NCI-H774 (cell line): ENCODE results near the gene HIBCH.
"Not testable (repeated sequence)": the region's sequence is repeated elsewhere in the genome, so short reads cannot be mapped to it uniquely, and the experiment has no call there.

Source experiments
- DNase-seq: peaks from one replicate; lab custom pipeline; 2025; lab: John Stamatoyannopoulos, UW

The HIBCH gene

DNA sequence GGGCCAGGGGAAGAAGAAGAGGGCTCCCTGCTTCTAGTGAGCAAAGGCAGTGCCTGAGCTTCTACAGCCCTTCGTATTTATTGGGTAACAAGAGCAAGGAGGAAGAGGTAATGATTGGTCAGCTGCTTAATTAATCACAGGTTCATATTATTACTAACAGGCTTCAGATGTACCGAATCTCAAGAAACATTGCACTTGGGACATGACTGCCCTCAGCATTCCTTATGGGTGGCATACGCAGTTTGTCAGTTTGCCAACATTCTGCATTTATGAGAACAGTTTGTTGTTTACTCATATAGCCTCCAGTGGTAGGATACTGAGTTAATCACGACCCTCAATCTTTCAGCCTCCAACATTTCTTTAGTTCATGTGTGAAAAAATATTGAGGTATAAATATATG is 84.5 kb downstream of the HIBCH start:
- no peak for DNase-seq

GRCh38 chr2:190223989-190224388 is 95.6 kb downstream of the HIBCH start:
- DNase-seq = not testable (repeated sequence)

- not testable (repeated sequence) for DNase-seq
Measured at GRCh38 chr2:190222745-190223144, 96.9 kb downstream of the HIBCH start.

DNA sequence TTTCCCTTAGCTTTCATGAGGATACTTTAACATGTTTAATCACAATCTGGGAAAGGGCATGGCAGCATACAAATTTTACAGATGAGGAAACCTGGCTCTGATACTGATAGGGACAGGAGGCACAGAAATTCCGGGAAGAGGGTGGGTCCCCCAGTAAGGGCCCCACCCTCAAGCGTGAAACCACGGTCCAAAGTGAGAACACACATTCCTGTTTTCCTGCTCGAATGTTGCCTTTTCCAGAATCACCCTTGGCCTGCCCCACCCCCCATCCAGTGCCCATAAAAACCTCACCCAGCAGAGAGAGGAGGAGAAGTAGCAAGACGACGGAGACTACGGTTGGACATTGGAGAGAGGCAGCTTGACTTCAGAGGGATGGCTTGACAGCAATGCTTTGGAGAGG is 98.2 kb downstream of the HIBCH start:
- no peak for DNase-seq

DNA sequence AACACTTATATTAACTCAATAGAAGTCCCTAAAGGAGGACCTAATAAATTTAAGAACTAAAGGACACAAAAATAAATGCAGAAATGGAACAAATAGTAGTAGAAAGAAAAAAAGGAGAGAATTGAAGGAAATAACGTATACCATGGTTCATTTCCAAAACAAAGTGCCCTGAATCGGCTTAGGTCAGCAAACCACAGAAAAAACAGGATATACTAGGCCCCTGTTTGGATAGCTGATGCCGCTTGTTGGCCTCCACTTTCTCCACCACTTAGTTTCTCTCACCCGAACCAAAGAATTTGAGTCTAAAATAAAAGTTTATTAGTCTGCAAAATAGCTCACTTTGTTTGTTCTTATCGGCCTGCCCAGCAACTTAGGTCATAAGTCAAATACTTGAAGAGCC is 100.4 kb downstream of the HIBCH start:
- no peak for DNase-seq

DNA sequence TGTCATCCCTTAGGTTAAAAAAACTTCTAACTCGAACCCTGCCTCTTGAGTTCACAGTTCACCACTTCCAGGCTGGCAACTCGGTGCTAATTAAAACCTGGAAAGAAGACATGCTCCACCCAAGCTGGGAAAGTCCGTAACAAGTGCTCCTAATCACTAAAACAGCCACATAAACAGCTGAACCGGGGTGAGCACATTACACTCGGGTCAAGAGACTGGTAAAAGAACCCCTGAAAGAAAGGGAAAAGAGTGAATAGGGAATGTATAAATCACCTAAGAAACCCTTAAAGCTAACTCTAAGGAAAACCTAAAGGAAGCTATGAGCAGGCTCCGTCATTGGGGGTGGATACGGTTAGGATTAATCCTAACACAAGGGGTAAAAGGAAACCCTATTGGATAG is 102.0 kb downstream of the HIBCH start:
- no peak for DNase-seq

DNA sequence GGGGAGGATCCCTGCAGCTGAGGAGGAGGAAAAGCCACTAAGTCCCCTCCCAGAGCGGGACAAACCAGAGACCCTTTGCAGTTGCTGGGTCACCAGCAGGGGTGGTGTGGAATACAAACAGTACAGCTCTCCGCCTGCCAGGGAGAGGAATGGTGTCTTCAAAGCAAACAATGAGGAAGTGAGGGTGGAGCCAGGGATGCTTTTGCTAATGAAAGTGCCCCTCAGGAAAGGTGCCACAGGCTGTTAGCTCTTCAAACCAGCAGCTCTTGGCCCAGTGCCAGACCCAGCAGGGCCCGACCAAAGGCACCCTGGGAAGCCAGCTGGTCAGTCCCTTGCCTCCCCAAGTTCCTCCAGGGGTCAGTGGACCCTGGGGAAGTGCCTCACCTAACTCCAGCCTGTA is 102.8 kb downstream of the HIBCH start:
- DNase-seq = no peak

- DNase-seq = no peak
Measured at GRCh38 chr2:190215620-190216019, 104.0 kb downstream of the HIBCH start.

DNA sequence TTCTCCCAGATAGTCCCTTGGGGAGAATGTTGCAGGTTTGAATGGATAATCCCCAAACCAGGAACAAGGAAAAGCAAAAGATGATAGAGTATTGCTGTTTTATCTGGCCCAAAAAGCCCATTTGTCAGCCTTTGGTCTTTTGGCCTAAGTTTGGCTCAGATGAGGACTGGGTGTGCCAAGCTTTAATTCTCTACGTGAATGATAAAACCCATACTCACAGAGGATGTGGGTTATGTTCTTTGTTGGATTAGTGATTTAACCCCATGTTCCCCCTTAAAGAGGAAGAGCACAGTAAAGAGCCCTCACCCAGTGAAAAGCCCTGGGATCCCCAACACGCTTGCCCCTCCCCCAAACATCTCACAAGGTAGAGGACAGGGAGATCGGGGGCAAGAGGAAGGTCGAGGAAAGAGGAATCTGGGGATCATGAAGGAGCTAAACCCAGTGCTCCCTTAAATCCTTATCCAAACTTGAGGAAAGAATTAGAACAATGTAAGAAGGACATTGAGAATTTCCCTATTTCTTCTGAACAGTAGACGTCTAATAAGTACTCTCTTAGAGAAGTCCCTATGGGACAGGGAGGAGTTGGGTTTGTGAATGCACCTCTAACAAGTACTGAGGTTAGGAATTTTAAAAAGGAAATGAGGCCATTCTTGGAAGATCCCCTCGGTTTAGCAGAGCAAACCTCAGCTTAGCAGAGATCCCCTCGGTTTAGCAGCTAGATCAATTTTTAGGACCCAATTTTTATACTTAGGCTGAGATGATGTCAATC is 105.0 kb downstream of the HIBCH start:
- no peak for DNase-seq

GRCh38 chr2:190213441-190214335 is 105.9 kb downstream of the HIBCH start:
- no peak for DNase-seq

GRCh38 chr2:190210471-190210870 is 109.2 kb downstream of the HIBCH start:
- no peak for DNase-seq

GRCh38 chr2:190209559-190209958 is 110.1 kb downstream of the HIBCH start:
- DNase-seq = no peak

- no peak for DNase-seq
Measured at GRCh38 chr2:190207930-190208329, 111.7 kb downstream of the HIBCH start.

- DNase-seq = no peak
Measured at GRCh38 chr2:190205657-190206056, 114.0 kb downstream of the HIBCH start.

- no peak for DNase-seq
Measured at GRCh38 chr2:190202604-190203003, 117.0 kb downstream of the HIBCH start.

DNA sequence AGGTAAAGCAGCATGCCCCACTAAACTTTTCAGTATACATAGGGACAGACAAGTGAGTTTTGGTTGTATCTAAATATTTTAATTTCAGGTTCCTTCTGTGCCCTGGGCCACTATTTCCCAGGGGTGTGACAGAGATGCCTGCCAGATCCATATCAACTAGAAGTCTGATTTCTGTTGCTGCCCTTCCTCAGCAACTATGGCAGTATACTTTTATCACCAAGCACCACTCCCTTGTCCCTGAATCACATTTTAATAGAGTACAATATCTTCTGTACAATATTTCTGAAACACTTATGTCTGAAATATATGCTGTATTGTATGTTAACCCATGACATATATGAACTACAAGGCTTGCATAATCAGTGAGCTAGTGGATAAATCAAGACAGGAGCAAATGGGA is 117.6 kb downstream of the HIBCH start:
- no peak for DNase-seq

- no peak for DNase-seq
Measured at GRCh38 chr2:190200603-190201002, 119.0 kb downstream of the HIBCH start.

DNA sequence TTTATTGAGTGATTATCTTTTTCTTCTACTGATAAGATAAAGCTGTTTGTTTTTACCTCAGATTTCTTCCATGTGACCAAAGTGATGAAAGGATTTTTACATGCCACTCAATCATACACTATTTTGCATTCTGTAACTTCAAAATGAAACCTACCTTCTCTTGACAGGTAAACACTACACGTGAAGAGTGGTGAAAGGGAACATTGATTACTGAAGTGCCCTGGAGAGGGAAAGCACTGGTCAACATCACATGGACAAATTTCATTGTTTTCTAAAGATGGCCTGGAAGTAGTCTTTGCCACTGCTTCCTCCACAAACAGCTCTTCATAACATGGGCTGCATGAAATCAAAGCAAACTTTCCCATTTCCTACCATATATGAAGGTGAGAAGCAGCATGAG is 120.1 kb downstream of the HIBCH start:
- DNase-seq = no peak

DNA sequence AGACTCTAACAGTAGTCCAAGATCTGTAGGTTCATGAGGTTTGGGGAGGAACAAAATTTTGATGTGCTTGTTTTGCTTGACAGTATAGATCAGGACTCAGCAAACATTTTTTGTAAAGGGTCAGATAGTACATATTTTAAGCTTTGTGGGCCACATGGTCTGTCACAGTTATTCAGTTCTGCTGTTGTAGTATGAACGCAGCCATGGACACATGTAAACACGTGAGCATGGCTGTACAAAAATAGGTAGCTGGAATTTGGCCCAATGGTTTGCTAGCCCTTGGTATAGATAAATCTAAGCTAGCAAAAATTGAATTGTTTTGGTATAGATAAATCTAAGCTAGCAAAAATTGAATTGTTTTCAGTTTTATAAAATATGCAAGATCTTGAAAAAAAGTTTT is 120.5 kb downstream of the HIBCH start:
- no peak for DNase-seq

DNA sequence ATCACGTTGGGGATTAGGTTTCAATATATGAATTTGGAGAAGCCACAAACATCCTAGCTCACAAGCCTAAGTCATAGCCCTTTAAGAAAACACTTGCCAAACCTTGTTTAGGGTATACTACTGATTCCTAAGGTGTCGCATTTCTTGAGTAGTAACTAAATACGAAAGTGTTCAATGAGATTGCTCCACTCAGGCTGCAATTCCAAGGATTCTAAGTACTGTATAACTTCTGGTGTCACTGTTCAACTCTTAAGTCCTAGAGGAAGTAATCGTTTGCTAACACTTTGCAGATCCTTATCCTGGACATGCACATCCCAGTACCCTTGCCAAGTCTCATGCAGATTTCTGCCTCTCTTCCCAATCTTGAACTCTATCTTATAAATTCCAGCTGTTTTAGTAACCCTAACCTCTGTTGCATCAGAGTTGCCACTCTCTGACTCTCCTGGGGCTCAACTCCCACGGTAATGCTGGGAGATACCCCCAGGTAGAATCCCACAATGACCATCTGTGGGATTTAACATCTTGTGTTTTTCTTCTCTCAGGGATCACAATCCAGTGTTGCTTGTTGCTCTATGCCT is 122.4 kb downstream of the HIBCH start:
- DNase-seq = no peak

DNA sequence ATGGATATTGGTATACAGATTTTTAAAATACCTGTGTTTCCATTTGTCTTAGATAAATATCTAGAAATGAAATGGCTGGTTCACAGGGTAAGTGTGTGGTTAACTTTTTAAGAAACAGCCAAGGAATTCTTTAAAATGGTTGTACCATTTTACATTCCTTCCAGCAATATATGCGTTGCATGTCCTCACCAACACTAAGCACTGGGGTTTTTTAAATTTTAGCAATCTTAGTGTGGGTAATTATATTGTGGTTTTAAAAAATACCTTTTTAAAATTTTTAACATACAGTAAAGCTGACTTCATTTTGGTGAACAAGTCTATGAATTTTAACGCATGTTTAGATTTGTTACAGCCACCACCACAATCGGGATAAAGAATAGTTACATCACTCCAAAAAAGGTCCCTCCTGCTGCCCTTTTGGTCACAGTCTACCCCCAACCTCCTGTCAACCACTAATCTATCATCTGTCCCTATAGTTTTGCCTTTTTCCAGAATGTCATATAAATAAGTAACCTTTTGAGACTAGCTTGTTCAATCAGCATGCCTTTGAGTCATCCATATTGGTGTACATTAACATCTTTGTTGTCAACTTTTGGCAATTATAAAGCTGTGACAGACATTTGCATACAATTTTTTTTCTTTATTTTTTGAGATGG is 129.0 kb downstream of the HIBCH start:
- no peak for DNase-seq

DNA sequence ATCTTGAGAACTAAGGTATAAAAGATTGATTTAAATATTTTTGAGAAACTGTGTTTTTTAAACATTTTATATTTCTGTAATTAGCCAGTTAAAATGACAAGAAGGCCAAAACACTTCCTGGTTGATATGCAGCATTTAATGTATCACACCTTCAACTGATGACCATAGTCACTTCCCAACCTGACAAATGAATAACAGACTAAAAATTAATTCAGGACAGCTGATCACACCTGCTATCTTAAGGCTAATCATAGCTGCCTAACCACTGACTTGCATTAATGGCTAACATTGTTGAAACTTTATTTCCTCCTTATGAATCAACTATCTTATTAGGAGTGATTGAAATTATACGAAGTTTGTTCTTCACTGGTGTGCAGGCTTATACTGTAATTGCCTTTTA is 131.3 kb downstream of the HIBCH start:
- DNase-seq = no peak
